ENCODE results near the gene ZNF280B.

GRCh38 chr22:22533417-22533816, 24.9 kb upstream of the ZNF280B start:
- TF ChIP-seq CTCF (IDR thresholded peaks at IDR 0.05) (no peak), EZH2 (IDR thresholded peaks at IDR 0.05; ENCODE audit: borderline replicate concordance, insufficient read depth, low read depth, low read length, poor library complexity, severe bottlenecking) (no peak)
